Uterus (tissue), 2 donors: ENCODE data around the gene CCDC50.
A peak's percentile ranks its signal among the peaks of the same experiment; 100 is the strongest.

Experiments used
- POLR2A ChIP-seq, 2 donors: fragments of 450-650 bp; IDR thresholded peaks; one replicate each; pipeline ENCODE4 v1.6.1; 2016; ENCODE audit warnings: antibody characterized with exemption in 2 of 2, mild to moderate bottlenecking in 1 of 2, moderate library complexity in 1 of 2
- TF ChIP-seq, protein P1 (sequence below), 4 experiments: fragments of 200-600 bp in 2 of 4; fragments of 450-650 bp in 2 of 4; sonication (generic) in 2 of 4; IDR thresholded peaks; one replicate each; pipeline ENCODE4 v1.5.1; 2016 to 2019; ENCODE audit warnings: antibody characterized with exemption in 4 of 4, mild to moderate bottlenecking in 2 of 4, moderate library complexity in 1 of 4

DNA sequence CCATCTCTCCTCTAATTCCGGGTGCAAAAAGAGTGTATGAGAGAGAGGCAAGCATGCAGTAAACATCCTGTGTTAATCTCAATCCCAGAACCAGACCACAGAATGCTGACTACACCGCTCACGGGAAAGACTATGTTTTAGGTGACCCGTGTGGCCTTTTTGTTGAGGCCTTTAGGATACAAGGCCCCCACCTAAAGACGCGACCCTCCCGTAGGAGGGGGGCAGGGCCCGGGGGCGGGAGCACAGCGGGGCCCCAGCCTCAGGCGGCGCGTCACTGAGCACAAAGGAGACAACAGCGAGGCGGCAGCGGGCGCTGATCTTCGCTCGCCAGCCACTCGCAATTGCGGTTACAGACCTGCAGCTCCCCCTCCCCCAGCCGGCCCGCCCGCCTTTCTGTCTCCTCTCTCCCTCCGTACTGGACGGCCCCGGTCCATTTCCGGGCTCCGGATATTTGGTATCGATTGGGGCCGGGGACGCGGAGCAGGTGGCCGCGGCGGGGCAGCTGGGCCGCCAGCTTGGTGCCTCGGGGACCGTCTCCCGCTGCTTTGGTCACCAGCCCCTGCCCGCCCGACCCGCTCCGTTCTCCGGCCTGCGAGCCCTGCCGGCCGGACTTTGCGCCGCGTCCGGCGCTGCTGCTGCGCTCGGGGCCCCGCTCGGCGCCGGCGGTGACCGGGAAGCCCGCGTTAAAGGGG lies at the start of gene CCDC50:
- TF ChIP-seq, protein P1, sequence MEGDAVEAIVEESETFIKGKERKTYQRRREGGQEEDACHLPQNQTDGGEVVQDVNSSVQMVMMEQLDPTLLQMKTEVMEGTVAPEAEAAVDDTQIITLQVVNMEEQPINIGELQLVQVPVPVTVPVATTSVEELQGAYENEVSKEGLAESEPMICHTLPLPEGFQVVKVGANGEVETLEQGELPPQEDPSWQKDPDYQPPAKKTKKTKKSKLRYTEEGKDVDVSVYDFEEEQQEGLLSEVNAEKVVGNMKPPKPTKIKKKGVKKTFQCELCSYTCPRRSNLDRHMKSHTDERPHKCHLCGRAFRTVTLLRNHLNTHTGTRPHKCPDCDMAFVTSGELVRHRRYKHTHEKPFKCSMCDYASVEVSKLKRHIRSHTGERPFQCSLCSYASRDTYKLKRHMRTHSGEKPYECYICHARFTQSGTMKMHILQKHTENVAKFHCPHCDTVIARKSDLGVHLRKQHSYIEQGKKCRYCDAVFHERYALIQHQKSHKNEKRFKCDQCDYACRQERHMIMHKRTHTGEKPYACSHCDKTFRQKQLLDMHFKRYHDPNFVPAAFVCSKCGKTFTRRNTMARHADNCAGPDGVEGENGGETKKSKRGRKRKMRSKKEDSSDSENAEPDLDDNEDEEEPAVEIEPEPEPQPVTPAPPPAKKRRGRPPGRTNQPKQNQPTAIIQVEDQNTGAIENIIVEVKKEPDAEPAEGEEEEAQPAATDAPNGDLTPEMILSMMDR (IDR thresholded peaks at IDR 0.05), result peak in 2 of 4 experiments; percentile 10 to 18
- TF ChIP-seq POLR2A (IDR thresholded peaks at IDR 0.05), result peak; percentile 32 to 71
